H1 (cell line): ENCODE results near the gene TSKS.

Experiments used
- BACH1 ChIP-seq: IDR thresholded peaks from 2 replicates; pipeline ENCODE4 v1.6.1; 2012; ENCODE audit warnings: low read length, improper control_type of control experiment
- EZH2 ChIP-seq: fragments of 200-600 bp; sonication (generic); IDR thresholded peaks from 2 replicates; pipeline ENCODE4 v1.7.1; 2012; ENCODE audit warnings: low read depth, mild to moderate bottlenecking, moderate library complexity, low read length, inconsistent platforms; ENCODE audit not compliant: severe bottlenecking
- JUND ChIP-seq: IDR thresholded peaks from 2 replicates; pipeline ENCODE4 v1.6.1; 2011; ENCODE audit warnings: mild to moderate bottlenecking, improper control_type of control experiment, low read length
- POLR2A ChIP-seq, 2 experiments: IDR thresholded peaks; 1 replicate in 1 of 2; 2 replicates in 1 of 2; pipeline ENCODE4 v1.6.1; 2011; ENCODE audit warnings: low read depth in 2 of 2, low read length in 2 of 2, mild to moderate bottlenecking in 2 of 2; ENCODE audit errors: control extremely low read depth in 1 of 2
- TBP ChIP-seq: IDR thresholded peaks from 2 replicates; pipeline ENCODE4 v1.6.1; 2011; ENCODE audit warnings: low read depth, low read length, improper control_type of control experiment
- ZNF274 ChIP-seq: IDR thresholded peaks from 2 replicates; pipeline ENCODE4 v1.7.0; 2012; ENCODE audit warnings: low read length, borderline replicate concordance; ENCODE audit errors: extremely low read depth
- TF ChIP-seq, protein P1 (sequence below), 3 experiments: IDR thresholded peaks; 1 replicate in 2 of 3; 2 replicates in 1 of 3; pipeline versions ENCODE4 v1.5.1 to v1.6.1; 2011; ENCODE audit warnings: low read length in 3 of 3, mild to moderate bottlenecking in 3 of 3, inconsistent platforms in 2 of 3, low read depth in 1 of 3, moderate library complexity in 1 of 3; ENCODE audit not compliant: insufficient read depth in 1 of 3; ENCODE audit errors: control extremely low read depth in 1 of 3
- TF ChIP-seq, protein P2 (sequence below): IDR thresholded peaks from 2 replicates; pipeline ENCODE4 v1.6.1; 2012; ENCODE audit warnings: inconsistent platforms

DNA sequence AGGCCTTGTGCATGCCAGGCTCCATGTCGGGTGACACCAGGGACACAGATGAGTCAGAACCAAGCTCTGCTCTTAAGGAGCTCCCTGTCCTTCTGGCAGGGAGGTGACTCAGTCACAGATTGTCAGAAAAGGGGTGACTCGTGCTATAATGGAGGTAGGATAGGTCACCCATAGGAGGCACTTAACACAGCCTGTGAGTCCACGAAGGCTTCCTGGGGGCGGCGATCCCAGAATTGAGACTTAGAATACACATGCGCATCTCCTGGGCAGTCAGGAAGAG, 30.4 kb upstream of the TSKS start:
- TF ChIP-seq, protein P1, sequence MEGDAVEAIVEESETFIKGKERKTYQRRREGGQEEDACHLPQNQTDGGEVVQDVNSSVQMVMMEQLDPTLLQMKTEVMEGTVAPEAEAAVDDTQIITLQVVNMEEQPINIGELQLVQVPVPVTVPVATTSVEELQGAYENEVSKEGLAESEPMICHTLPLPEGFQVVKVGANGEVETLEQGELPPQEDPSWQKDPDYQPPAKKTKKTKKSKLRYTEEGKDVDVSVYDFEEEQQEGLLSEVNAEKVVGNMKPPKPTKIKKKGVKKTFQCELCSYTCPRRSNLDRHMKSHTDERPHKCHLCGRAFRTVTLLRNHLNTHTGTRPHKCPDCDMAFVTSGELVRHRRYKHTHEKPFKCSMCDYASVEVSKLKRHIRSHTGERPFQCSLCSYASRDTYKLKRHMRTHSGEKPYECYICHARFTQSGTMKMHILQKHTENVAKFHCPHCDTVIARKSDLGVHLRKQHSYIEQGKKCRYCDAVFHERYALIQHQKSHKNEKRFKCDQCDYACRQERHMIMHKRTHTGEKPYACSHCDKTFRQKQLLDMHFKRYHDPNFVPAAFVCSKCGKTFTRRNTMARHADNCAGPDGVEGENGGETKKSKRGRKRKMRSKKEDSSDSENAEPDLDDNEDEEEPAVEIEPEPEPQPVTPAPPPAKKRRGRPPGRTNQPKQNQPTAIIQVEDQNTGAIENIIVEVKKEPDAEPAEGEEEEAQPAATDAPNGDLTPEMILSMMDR (IDR thresholded peaks at IDR 0.05; ENCODE audit: control extremely low read depth in 1 of 3, insufficient read depth in 1 of 3, low read depth in 1 of 3, low read length in 3 of 3) = no peak
- TF ChIP-seq BACH1 = no peak
- TF ChIP-seq POLR2A (IDR thresholded peaks at IDR 0.05; ENCODE audit: control extremely low read depth in 1 of 2, low read depth in 2 of 2, low read length in 2 of 2) = no peak
- TF ChIP-seq EZH2 = no peak
- TF ChIP-seq ZNF274 = no peak
- no peak for TF ChIP-seq JUND
- TF ChIP-seq TBP = no peak
- TF ChIP-seq, protein P2, sequence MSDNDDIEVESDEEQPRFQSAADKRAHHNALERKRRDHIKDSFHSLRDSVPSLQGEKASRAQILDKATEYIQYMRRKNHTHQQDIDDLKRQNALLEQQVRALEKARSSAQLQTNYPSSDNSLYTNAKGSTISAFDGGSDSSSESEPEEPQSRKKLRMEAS = no peak
